ENCODE measurements around the gene TBCD. TPM values are rescaled to one million over a fixed set of nuclear protein-coding genes. Genes with fewer than 3 reads are reported as not detected.
"Not testable (repeated sequence)": the region's sequence is repeated elsewhere in the genome, so short reads cannot be mapped to it uniquely, and the experiment has no call there.

Gene TBCD
- polyA plus RNA-seq, 4 donors, result 63.9 to 73.8 (median 69.0) TPM

DNA sequence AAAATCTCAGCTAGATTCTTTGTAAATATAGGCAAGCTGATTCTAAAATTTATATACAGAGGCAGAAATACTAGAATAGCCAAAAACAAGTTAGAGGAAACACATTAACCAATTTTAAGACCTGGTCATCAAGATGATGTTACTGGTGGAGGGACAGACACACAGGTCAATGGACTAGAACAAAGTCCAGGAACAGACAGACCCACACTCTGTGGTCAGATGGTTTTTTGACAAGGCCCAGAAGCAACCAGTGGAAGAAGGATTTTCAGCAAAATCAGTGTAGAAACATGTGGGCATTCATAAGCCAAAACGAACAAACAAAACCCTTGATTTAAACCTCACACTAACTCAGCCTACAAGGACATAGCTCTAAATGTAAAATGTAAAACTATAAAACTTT is 227.9 kb downstream of the TBCD start:
- DNase-seq (ENCODE audit: low read depth in 4 of 4, low spot score in 3 of 4), result no peak

DNA sequence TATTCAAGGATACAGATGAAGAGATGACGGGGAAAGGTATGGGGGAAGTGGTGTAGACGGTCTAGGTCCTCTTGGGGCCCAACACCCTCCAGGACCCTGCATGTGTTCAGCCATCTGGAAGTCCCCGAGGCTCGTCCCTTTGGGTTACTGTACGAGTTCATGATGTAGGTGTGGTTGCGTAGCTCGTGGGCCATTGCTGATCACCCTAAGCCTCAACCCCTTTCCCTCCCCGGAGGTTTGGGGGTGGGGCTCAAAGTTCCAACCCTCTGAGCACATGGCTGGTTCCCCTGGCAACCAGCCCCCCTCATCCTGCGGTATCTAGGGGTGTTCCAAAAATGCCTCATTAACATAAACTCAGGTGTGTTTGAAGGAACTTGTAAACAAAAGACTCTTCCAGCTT is 228.8 kb downstream of the TBCD start:
- DNase-seq (ENCODE audit: low read depth in 4 of 4, low spot score in 3 of 4), result no peak

DNA sequence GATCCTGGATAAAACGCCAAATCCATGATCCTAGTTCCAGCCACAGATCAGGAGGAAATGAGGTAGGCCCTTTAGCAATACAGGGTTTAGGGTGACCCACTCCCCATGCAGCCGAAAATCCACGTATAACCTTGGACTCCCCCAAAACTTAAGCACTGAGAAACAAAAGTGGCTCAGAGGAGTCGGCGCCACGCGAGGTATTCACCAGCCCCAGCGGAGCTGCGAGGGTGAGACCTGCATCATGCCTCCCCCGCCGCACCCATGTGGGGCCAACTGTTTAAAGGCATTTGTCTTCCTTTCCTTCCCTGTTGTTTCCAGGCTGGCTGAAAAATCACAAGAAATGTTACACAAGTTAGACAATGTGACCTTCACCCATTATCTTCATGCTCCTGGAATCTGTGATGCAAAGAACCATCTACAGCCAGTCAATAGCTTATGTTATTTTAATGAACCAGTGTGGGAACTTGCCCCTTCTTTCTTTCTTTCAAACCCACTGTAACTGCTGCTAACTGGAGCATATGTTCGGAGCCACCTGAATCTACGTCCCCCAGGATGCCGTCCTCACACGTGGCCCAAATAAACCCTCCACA is 229.4 kb downstream of the TBCD start:
- DNase-seq (ENCODE audit: low read depth in 4 of 4, low spot score in 3 of 4), result no peak

DNA sequence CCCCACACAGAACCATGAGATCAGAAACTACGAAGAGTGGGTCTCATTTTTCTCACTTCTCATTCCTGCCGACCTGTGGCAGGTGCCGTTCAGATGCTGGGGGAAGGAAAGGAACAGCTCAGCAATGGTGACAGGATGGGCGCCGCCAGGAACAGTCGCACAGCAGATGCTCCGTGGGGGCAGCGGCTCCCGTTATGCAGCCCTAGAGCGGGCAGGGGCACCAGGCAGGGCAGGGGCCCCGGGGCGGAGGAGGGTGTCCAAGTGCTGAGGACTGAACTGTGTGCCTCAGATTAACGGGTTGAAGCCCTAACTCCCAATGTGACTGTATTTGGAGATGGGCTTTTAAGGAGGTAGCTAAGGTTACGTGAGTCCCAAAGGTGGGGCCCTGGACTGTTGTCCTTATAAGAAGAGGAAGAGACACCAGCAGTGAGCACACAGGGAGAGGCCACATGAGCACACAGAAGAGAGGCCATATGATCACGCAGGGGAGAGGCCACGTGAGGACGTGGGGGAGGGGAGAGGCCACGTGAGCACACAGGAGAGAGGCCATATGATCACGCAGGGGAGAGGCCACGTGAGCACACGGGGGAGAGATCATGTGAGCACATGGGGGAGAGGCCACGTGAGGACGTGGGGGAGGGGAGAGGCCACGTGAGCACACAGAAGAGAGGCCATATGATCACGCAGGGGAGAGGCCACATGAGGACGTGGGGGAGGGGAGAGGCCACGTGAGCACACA is 231.8 kb downstream of the TBCD start:
- no peak for DNase-seq (ENCODE audit: low read depth in 4 of 4, low spot score in 3 of 4)

DNA sequence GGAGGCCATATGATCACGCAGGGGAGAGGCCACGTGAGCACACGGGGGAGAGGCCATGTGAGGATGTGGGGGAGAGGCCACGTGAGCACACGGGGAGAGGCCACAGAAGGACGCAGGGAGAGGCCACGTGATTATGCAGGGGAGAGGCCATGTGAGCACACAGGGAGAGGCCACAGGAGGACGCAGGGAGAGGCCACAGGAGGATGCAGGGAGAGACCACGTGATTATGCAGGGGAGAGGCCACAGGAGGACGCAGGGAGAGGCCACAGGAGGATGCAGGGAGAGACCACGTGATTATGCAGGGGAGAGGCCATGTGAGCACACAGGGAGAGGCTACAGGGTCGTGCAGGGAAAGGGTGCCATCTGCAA is 232.4 kb downstream of the TBCD start:
- not testable (repeated sequence) for DNase-seq (ENCODE audit: low read depth in 4 of 4, low spot score in 3 of 4)

DNA sequence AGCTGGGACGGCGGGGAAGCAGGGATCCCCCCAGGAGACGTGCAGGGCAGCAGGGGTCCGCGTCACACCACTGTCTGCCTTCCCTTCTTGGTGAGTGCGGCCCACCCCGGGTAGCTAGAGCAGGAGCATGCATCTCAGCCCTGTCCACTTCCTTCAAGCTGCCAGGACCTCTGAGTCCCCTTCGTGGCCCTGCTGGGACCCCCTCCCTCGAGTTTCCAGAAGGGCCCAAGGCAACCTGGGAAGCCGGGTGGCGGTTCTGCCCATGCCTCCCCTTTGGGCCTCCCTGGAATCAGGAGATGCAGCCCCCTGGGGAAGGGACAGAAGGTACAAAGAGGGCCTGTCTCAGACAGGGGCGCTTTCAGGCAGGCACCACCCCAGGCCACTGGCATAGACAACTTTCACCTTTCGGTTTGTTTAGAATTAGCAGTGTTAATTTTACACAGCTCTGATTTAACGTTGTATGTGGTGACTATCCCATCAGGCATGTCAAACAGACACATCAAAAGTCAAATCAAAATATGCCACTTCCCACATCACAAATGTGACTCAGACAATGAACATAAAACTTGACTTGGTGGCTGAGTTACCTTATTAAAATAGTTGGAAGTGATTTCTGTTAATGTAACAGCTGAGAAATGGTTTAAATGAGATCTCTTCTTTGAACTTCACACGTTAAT is 233.0 kb downstream of the TBCD start:
- DNase-seq (ENCODE audit: low read depth in 4 of 4, low spot score in 3 of 4), result no peak

DNA sequence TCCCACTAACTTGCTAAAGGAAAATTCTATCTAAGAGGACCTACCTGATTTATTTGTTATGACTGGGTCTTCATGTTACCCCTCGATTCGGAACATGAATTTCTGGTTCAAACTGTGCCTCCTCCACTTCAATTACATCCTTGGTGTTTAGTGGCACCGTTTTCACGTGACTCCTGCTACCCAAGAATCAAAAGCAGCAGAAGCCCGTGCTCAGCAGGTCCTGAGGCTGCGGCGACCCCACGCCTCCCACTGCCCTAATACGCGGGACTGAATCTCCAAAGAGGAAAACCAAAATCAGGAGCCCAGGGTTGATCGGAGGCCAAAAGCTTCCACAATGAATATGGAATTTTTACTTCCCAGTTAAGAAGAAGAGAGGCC is 233.6 kb downstream of the TBCD start:
- no peak for DNase-seq (ENCODE audit: low read depth in 4 of 4, low spot score in 3 of 4)

DNA sequence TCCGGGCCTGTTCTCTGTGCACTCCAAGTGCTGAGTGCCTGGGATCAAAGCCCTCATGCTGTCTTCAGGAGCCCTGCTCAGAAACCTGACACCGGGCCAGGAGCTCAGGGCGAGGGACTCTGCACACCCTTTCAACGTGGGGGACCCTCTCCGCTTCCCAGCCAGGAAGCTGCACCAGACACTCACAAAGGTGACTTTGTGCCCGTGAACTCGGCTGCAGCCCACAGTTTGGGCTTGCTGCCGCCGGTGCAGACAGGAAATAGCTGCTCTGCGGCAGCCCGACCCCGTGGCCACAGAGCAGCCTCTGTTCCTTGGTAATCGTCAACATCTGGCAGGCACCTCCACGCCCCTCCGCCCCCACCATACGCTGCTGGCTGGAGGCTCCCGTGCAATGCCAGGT is 234.1 kb downstream of the TBCD start:
- peak in 1 of 4 donors; percentile 26 for DNase-seq (ENCODE audit: low read depth in 4 of 4, low spot score in 3 of 4)

DNA sequence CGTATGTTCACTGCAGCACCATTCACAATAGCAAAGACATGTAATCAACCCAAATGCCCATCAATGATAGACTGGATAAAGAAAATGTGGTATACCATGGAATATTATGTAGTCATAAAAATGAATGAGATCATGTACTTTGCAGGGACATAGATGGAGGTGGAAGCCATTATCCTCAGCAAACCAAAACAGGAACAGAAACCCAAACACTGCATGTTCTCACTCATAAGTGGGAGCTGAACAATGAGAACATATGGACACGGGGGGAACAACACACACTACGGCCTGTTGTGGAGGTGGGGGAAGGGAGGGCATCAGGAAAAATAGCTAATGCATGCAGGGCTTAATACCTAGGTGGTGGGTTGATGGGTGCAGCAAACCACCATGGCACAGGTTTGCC is 237.2 kb downstream of the TBCD start:
- not testable (repeated sequence) for DNase-seq (ENCODE audit: low read depth in 4 of 4, low spot score in 3 of 4)

DNA sequence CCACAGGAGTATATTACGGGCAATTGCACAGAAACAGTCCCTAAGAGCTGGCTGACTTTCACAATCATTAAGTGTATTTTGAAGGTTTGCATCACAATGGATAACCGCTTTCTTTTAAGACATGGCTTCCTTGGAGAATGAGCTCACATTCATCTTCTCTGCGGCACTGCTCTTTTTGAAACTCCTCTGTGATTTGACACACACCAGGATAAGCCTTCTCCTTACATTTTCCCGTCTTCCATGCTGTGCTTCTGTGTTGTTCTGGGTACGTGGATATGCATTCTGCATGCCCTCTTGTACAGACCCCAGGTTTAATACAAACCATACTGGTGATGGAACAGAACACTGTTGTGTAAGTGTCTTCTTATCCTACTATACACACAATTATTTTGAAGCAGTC is 238.0 kb downstream of the TBCD start:
- DNase-seq (ENCODE audit: low read depth in 4 of 4, low spot score in 3 of 4), result no peak

DNA sequence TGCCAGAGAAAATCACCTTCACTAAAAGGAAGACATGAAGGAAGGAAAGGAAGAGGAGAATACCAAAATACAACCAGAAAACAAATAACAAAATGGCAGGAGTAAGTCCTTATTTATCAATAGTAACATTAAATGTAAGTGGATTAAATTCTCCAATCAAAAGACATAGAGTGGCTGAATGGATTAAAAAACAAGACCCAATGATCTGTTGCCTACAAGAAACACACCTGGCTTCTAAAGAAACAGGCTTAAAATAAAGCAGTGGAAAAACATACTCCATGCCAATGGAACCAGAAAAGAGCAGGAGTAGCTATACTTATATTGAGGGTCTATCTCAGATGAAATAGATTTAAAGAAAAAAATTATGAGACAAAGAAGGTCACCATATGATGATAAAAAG is 241.1 kb downstream of the TBCD start:
- DNase-seq (ENCODE audit: low read depth in 4 of 4, low spot score in 3 of 4), result no peak

Other genes with a start within 250 kb of the TBCD start
- gene FOXK2, start 232.3 kb upstream of the TBCD start, polyA plus RNA-seq (ENCODE audit: insufficient read length in 4 of 4), result 10 to 100 TPM; 39.9 to 45.0 (median 41.7) TPM
- gene WDR45B, start 103.6 kb upstream of the TBCD start, polyA plus RNA-seq (ENCODE audit: insufficient read length in 4 of 4), result 100 to 1,000 TPM; 100 to 112 (median 109) TPM
- gene RAB40B, start 53.4 kb upstream of the TBCD start, polyA plus RNA-seq (ENCODE audit: insufficient read length in 4 of 4), result 10 to 100 TPM; 17.9 to 22.1 (median 19.4) TPM
- 10 to 100 TPM; 41.5 to 51.9 (median 45.1) TPM for gene FN3KRP, start 35.4 kb upstream of the TBCD start, polyA plus RNA-seq (ENCODE audit: insufficient read length in 4 of 4)
- gene FN3K, start 16.4 kb upstream of the TBCD start, polyA plus RNA-seq (ENCODE audit: insufficient read length in 4 of 4), result 10 to 100 TPM; 20.1 to 36.3 (median 24.2) TPM
- gene ZNF750, start 88.0 kb downstream of the TBCD start, polyA plus RNA-seq (ENCODE audit: insufficient read length in 4 of 4), result 1 to 10 TPM in 3 of 4 donors, under 1 TPM in 1; 0.97 to 2.6 (median 1.8) TPM

Measured in right renal pelvis (tissue), 4 donors.